MV-4-11 (cell line): Measurements from ENCODE around the gene KCNH4.
A peak's percentile ranks its signal among the peaks of the same experiment; 100 is the strongest.

Experiments used
- DNase-seq: peaks from one replicate; lab custom pipeline; 2025; lab: John Stamatoyannopoulos, UW

The KCNH4 gene

GRCh38 chr17:42136654-42137051 lies 44.3 kb downstream of the KCNH4 start:
- DNase-seq, result no peak

GRCh38 chr17:42135664-42136653 lies 45.0 kb downstream of the KCNH4 start:
- peak; percentile 69 for DNase-seq

- no peak for DNase-seq
Observed at GRCh38 chr17:42135151-42135550, 45.8 kb downstream of the KCNH4 start.

GRCh38 chr17:42133461-42134041 lies 47.4 kb downstream of the KCNH4 start:
- no peak for DNase-seq

GRCh38 chr17:42132941-42133340 lies 48.0 kb downstream of the KCNH4 start:
- DNase-seq, result peak; percentile 88

GRCh38 chr17:42131981-42132432 lies 48.9 kb downstream of the KCNH4 start:
- peak; percentile 32 for DNase-seq

- DNase-seq, result no peak
Observed at GRCh38 chr17:42131232-42131631, 49.7 kb downstream of the KCNH4 start.

- DNase-seq, result no peak
Observed at GRCh38 chr17:42130310-42130936, 50.5 kb downstream of the KCNH4 start.

- no peak for DNase-seq
Observed at GRCh38 chr17:42129109-42129837, 51.7 kb downstream of the KCNH4 start.

- no peak for DNase-seq
Observed at GRCh38 chr17:42127414-42127813, 53.5 kb downstream of the KCNH4 start.

GRCh38 chr17:42126836-42127235 lies 54.1 kb downstream of the KCNH4 start:
- no peak for DNase-seq

- no peak for DNase-seq
Observed at GRCh38 chr17:42125565-42125964, 55.4 kb downstream of the KCNH4 start.

GRCh38 chr17:42124256-42124655 lies 56.7 kb downstream of the KCNH4 start:
- DNase-seq, result no peak

- DNase-seq, result no peak
Observed at GRCh38 chr17:42122371-42123303, 58.3 kb downstream of the KCNH4 start, which contains the start of gene HSPB9. HSPB9 (plus strand) TSS chr17:42122804; CDS start chr17:42122851, 47 bp downstream.

GRCh38 chr17:42120770-42121769 lies 59.9 kb downstream of the KCNH4 start, which contains the start of gene KAT2A:
KAT2A (minus strand) TSS chr17:42121367; CDS start chr17:42121304, 63 bp downstream.
- peak; percentile 82 for DNase-seq

- DNase-seq, result no peak
Observed at GRCh38 chr17:42120161-42120769, 60.7 kb downstream of the KCNH4 start.

GRCh38 chr17:42119301-42119700 lies 61.6 kb downstream of the KCNH4 start:
- no peak for DNase-seq

GRCh38 chr17:42118545-42118944 lies 62.4 kb downstream of the KCNH4 start:
- DNase-seq, result peak; percentile 5

- DNase-seq, result no peak
Observed at GRCh38 chr17:42118126-42118510, 62.8 kb downstream of the KCNH4 start.
